HUDEP-2 (cell line): ENCODE results near the gene NFU1.

Experiments used
- DNase-seq, 76 experiments: peaks; one replicate each; lab custom pipeline; 2025; ENCODE audit not compliant: unreplicated experiment in 76 of 76; lab: John Stamatoyannopoulos, UW

The NFU1 gene

GRCh38 chr2:69389271-69389670, 48.0 kb downstream of the NFU1 start:
- DNase-seq: no peak

GRCh38 chr2:69387770-69388481, 49.3 kb downstream of the NFU1 start:
- peak in 1 of 76 experiments; percentile 3 for DNase-seq

GRCh38 chr2:69386789-69387734, 50.2 kb downstream of the NFU1 start, which contains the start of gene GFPT1:
GFPT1 (minus strand) TSS chr2:69387227; CDS start chr2:69387071, 156 bp downstream.
- peak in 75 of 76 experiments; percentile 3 to 93 (median 81) for DNase-seq

GRCh38 chr2:69386360-69386759, 50.9 kb downstream of the NFU1 start:
- no peak for DNase-seq

- DNase-seq: peak in 2 of 76 experiments; percentile 4
Observed at GRCh38 chr2:69385443-69386151, 51.6 kb downstream of the NFU1 start.

GRCh38 chr2:69384618-69385081, 52.6 kb downstream of the NFU1 start:
- DNase-seq: no peak

- DNase-seq: no peak
Observed at GRCh38 chr2:69383176-69383812, 53.9 kb downstream of the NFU1 start.

- no peak for DNase-seq
Observed at GRCh38 chr2:69382547-69382946, 54.7 kb downstream of the NFU1 start.

GRCh38 chr2:69381337-69381737, 55.9 kb downstream of the NFU1 start:
- DNase-seq: peak in 11 of 76 experiments; percentile 3 to 27 (median 13)

GRCh38 chr2:69380072-69380917, 56.9 kb downstream of the NFU1 start:
- no peak for DNase-seq

- DNase-seq: no peak
Observed at GRCh38 chr2:69376403-69376802, 60.8 kb downstream of the NFU1 start.

GRCh38 chr2:69375494-69376353, 61.5 kb downstream of the NFU1 start:
- DNase-seq: peak in 20 of 76 experiments; percentile 11 to 50 (median 28)

- DNase-seq: no peak
Observed at GRCh38 chr2:69372767-69373166, 64.5 kb downstream of the NFU1 start.

- DNase-seq: no peak
Observed at GRCh38 chr2:69369802-69370201, 67.4 kb downstream of the NFU1 start.

- no peak for DNase-seq
Observed at GRCh38 chr2:69368588-69368987, 68.6 kb downstream of the NFU1 start.

GRCh38 chr2:69359371-69359770, 77.9 kb downstream of the NFU1 start:
- no peak for DNase-seq

- DNase-seq: no peak
Observed at GRCh38 chr2:69358914-69359313, 78.3 kb downstream of the NFU1 start.

GRCh38 chr2:69356471-69356870, 80.8 kb downstream of the NFU1 start:
- no peak for DNase-seq
